Lower lobe of right lung (tissue), 2 donors: ENCODE data around the gene FER1L5. TPM values are rescaled to one million over a fixed set of nuclear protein-coding genes. Genes with fewer than 3 reads are reported as not detected.
A peak's percentile ranks its signal among the peaks of the same experiment; 100 is the strongest.

Source experiments
- ATAC-seq, 2 donors: fragments of 200-7000 bp; cut with Tn5 transposase; one replicate each; pipeline ENCODE4 v1.9.1; 2020 to 2022; ENCODE audit warnings: mild to moderate bottlenecking in 2 of 2, moderate library complexity in 2 of 2
- DNase-seq: peaks from one replicate; pipeline ENCODE4 v3.0.0-alpha.2; 2020
- H3K27ac ChIP-seq: fragments of 200-600 bp; one replicate; pipeline ENCODE4 v1.8.0; 2022
- H3K27me3 ChIP-seq: fragments of 200-600 bp; one replicate; pipeline ENCODE4 v1.8.0; 2022; ENCODE audit warnings: low read depth
- H3K36me3 ChIP-seq: fragments of 200-600 bp; one replicate; pipeline ENCODE4 v1.8.0; 2022; ENCODE audit warnings: mild to moderate bottlenecking
- H3K4me1 ChIP-seq: fragments of 200-600 bp; one replicate; pipeline ENCODE4 v1.8.0; 2022
- H3K4me3 ChIP-seq: fragments of 200-600 bp; one replicate; pipeline ENCODE4 v1.8.0; 2022; ENCODE audit warnings: mild to moderate bottlenecking
- H3K9me3 ChIP-seq: fragments of 200-600 bp; one replicate; pipeline ENCODE4 v1.8.0; 2022
- intact Hi-C: fragments of 100-400 bp; cut with DNase I; formaldehyde crosslinking; loops from one replicate; pipeline ENCODE4 v1.11.0; 2022
- total RNA-seq: library from RNA; stranded (reverse); fragmentation: NEBNext Ultra II Directional; extraction: Animal tissue kit (Norgen Biotek cat#: 25700); gene quantifications from one replicate; pipeline ENCODE4 v1.2.1, GENCODE V29; 2021
- TF ChIP-seq, protein P1 (sequence below): fragments of 200-600 bp; IDR thresholded peaks from one replicate; pipeline ENCODE4 v1.8.0; 2022; ENCODE audit warnings: antibody characterized with exemption, mild to moderate bottlenecking
- donor health status: DM: no; HTN: yes; CAD: no; lungs with severe emphysema.

FER1L5 gene
- total RNA-seq, 1 donor from 2014 or later: 0.44 TPM

- no peak overlapping the region for H3K27ac ChIP-seq
- no peaks in the 10 kb centered on the region for H3K9me3 ChIP-seq
- no peak for DNase-seq
- intact Hi-C loops: no loop called here
- TF ChIP-seq, protein P1, sequence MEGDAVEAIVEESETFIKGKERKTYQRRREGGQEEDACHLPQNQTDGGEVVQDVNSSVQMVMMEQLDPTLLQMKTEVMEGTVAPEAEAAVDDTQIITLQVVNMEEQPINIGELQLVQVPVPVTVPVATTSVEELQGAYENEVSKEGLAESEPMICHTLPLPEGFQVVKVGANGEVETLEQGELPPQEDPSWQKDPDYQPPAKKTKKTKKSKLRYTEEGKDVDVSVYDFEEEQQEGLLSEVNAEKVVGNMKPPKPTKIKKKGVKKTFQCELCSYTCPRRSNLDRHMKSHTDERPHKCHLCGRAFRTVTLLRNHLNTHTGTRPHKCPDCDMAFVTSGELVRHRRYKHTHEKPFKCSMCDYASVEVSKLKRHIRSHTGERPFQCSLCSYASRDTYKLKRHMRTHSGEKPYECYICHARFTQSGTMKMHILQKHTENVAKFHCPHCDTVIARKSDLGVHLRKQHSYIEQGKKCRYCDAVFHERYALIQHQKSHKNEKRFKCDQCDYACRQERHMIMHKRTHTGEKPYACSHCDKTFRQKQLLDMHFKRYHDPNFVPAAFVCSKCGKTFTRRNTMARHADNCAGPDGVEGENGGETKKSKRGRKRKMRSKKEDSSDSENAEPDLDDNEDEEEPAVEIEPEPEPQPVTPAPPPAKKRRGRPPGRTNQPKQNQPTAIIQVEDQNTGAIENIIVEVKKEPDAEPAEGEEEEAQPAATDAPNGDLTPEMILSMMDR: no peak
- H3K27me3 ChIP-seq: no peaks in the 10 kb centered on the region
- peaks cover 64% of the 10 kb centered on the region for H3K36me3 ChIP-seq
- no peak for ATAC-seq
- H3K4me1 ChIP-seq: no peaks in the 10 kb centered on the region
- H3K4me3 ChIP-seq: no peak overlapping the region
Measured at GRCh38 chr2:96726131-96726530, 83.6 kb downstream of the FER1L5 start.

GRCh38 chr2:96727431-96727830 is 84.9 kb downstream of the FER1L5 start:
- DNase-seq (no peak), ATAC-seq (peak; percentile 26 to 53)
- Histone ChIP-seq H3K27ac (no peak overlapping the region), H3K4me3 (no peak overlapping the region), H3K27me3 (no peaks in the 10 kb centered on the region), H3K9me3 (no peaks in the 10 kb centered on the region), H3K4me1 (no peaks in the 10 kb centered on the region), H3K36me3 (peaks cover 77% of the 10 kb centered on the region)
- intact Hi-C loops: no loop called here
- TF ChIP-seq, protein P1: no peak

- H3K27ac ChIP-seq: no peak overlapping the region
- TF ChIP-seq, protein P1: no peak
- no peaks in the 10 kb centered on the region for H3K27me3 ChIP-seq
- peaks cover 4% of the 10 kb centered on the region for H3K4me1 ChIP-seq
- no peaks in the 10 kb centered on the region for H3K9me3 ChIP-seq
- no peak for ATAC-seq
- intact Hi-C loops: no loop called here
- peaks cover 84% of the 10 kb centered on the region for H3K36me3 ChIP-seq
- H3K4me3 ChIP-seq: no peak overlapping the region
- DNase-seq: no peak
Measured at GRCh38 chr2:96729748-96730147, 87.2 kb downstream of the FER1L5 start.

DNA sequence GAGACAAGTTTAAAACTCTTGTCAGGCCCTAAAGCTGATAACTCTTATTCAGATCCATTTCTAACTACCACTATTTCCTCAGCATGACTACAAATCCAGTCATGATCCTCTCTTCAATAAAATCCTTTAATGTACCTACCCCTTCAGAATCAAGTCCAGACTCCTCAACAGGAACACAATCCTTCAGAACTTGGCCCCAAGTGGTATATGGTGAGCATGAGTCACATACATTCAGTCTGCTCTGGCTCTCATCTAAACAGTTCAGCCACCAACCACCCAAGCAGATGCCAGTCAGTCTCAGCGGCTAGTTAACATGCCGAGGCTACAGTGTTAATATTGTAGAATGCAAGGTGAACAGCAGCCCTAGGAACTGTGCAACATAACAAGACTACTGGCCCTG is 87.6 kb downstream of the FER1L5 start:
- ATAC-seq: no peak

GRCh38 chr2:96733931-96734330 is 91.4 kb downstream of the FER1L5 start:
- peaks cover 41% of the 10 kb centered on the region for H3K4me1 ChIP-seq
- TF ChIP-seq, protein P1: no peak
- H3K9me3 ChIP-seq: no peaks in the 10 kb centered on the region
- peaks cover 82% of the 10 kb centered on the region for H3K36me3 ChIP-seq
- H3K27ac ChIP-seq: no peak overlapping the region
- intact Hi-C loops: no loop called here
- H3K27me3 ChIP-seq: no peaks in the 10 kb centered on the region
- no peak overlapping the region for H3K4me3 ChIP-seq
- DNase-seq: no peak
- ATAC-seq: no peak

More for the DNA sequence above, 87.6 kb downstream of the FER1L5 start:
- Histone ChIP-seq H3K4me3 (no peak overlapping the region), H3K4me1 (peaks cover 9% of the 10 kb centered on the region), H3K27ac (no peak overlapping the region), H3K9me3 (no peaks in the 10 kb centered on the region), H3K36me3 (peaks cover 87% of the 10 kb centered on the region), H3K27me3 (no peaks in the 10 kb centered on the region)
- intact Hi-C loops: no loop called here
- no peak for DNase-seq
- TF ChIP-seq, protein P1: no peak
